ENCODE results near the gene UBE2E3.

UBE2E3 gene

GRCh38 chr2:181066333-181066732 lies 85.9 kb downstream of the UBE2E3 start:
- Histone ChIP-seq H4K20me1 (ENCODE audit: insufficient read depth, low read length) (no peaks in the 10 kb centered on the region), H3K79me2 (ENCODE audit: insufficient read depth, low read length) (no peaks in the 10 kb centered on the region), H3K36me3 (ENCODE audit: insufficient read depth, low read length) (peaks cover 13% of the 10 kb centered on the region; the same call in 1 of the 2 replicates), H3K9me3 (ENCODE audit: insufficient read depth, low read length, severe bottlenecking) (no peaks in the 10 kb centered on the region), H3K27ac (ENCODE audit: low read length) (no peak overlapping the region), H3K4me2 (ENCODE audit: insufficient read depth, low read length) (no peak overlapping the region), H3K9ac (ENCODE audit: low read depth, low read length) (no peak overlapping the region), H3K4me3 (ENCODE audit: low read depth in 1 of 2, low read length in 2 of 2) (no peak overlapping the region), H2AFZ (ENCODE audit: low read depth, low read length) (no peak overlapping the region), H3K27me3 (ENCODE audit: insufficient read depth, low read length, poor library complexity) (no peaks in the 10 kb centered on the region), H3K4me1 (ENCODE audit: insufficient read depth, low read length) (no peaks in the 10 kb centered on the region)
- no peak for DNase-seq
- TF ChIP-seq EZH2 (IDR thresholded peaks at IDR 0.05; ENCODE audit: borderline replicate concordance, low read depth, low read length, severe bottlenecking) (no peak), CTCF (IDR thresholded peaks at IDR 0.05; ENCODE audit: borderline replicate concordance, extremely low read depth, low read length, poor library complexity, severe bottlenecking) (no peak)
- ATAC-seq (ENCODE audit: insufficient read depth, low read depth): no peak

GRCh38 chr2:181070119-181070835 lies 89.9 kb downstream of the UBE2E3 start:
- H3K36me3 ChIP-seq (ENCODE audit: insufficient read depth, low read length): no peaks in the 10 kb centered on the region; the same call in 1 of the 2 replicates
- H3K79me2 ChIP-seq (ENCODE audit: insufficient read depth, low read length): no peaks in the 10 kb centered on the region
- H3K27me3 ChIP-seq (ENCODE audit: insufficient read depth, low read length, poor library complexity): no peaks in the 10 kb centered on the region
- H3K4me1 ChIP-seq (ENCODE audit: insufficient read depth, low read length): no peaks in the 10 kb centered on the region
- no peak overlapping the region for H2AFZ ChIP-seq (ENCODE audit: low read depth, low read length)
- no peak overlapping the region for H3K27ac ChIP-seq (ENCODE audit: low read length)
- ATAC-seq (ENCODE audit: insufficient read depth, low read depth) (no peak), DNase-seq (no peak)
- no peaks in the 10 kb centered on the region for H4K20me1 ChIP-seq (ENCODE audit: insufficient read depth, low read length)
- H3K9ac ChIP-seq (ENCODE audit: low read depth, low read length): no peak overlapping the region
- TF ChIP-seq CTCF (IDR thresholded peaks at IDR 0.05; ENCODE audit: borderline replicate concordance, extremely low read depth, low read length, poor library complexity, severe bottlenecking) (no peak), EZH2 (IDR thresholded peaks at IDR 0.05; ENCODE audit: borderline replicate concordance, low read depth, low read length, severe bottlenecking) (no peak)
- H3K9me3 ChIP-seq (ENCODE audit: insufficient read depth, low read length, severe bottlenecking): no peaks in the 10 kb centered on the region
- no peak overlapping the region for H3K4me3 ChIP-seq (ENCODE audit: low read depth in 1 of 2, low read length in 2 of 2)
- H3K4me2 ChIP-seq (ENCODE audit: insufficient read depth, low read length): no peak overlapping the region

GRCh38 chr2:181070836-181071200 lies 90.4 kb downstream of the UBE2E3 start:
- Histone ChIP-seq H3K79me2 (ENCODE audit: insufficient read depth, low read length) (no peaks in the 10 kb centered on the region), H3K4me1 (ENCODE audit: insufficient read depth, low read length) (no peaks in the 10 kb centered on the region), H3K36me3 (ENCODE audit: insufficient read depth, low read length) (no peaks in the 10 kb centered on the region; the same call in 1 of the 2 replicates), H2AFZ (ENCODE audit: low read depth, low read length) (no peak overlapping the region), H3K9me3 (ENCODE audit: insufficient read depth, low read length, severe bottlenecking) (no peaks in the 10 kb centered on the region), H3K9ac (ENCODE audit: low read depth, low read length) (no peak overlapping the region), H3K4me2 (ENCODE audit: insufficient read depth, low read length) (no peak overlapping the region), H3K4me3 (ENCODE audit: low read depth in 1 of 2, low read length in 2 of 2) (no peak overlapping the region), H4K20me1 (ENCODE audit: insufficient read depth, low read length) (no peaks in the 10 kb centered on the region), H3K27ac (ENCODE audit: low read length) (no peak overlapping the region), H3K27me3 (ENCODE audit: insufficient read depth, low read length, poor library complexity) (no peaks in the 10 kb centered on the region)
- ATAC-seq (ENCODE audit: insufficient read depth, low read depth) (no peak), DNase-seq (no peak)
- no peak for TF ChIP-seq CTCF (IDR thresholded peaks at IDR 0.05; ENCODE audit: borderline replicate concordance, extremely low read depth, low read length, poor library complexity, severe bottlenecking)
- no peak for TF ChIP-seq EZH2 (IDR thresholded peaks at IDR 0.05; ENCODE audit: borderline replicate concordance, low read depth, low read length, severe bottlenecking)
